HepG2 (cell line): Measurements from ENCODE around the gene ATRN. TPM values are rescaled to one million over a fixed set of nuclear protein-coding genes. Genes with fewer than 3 reads are reported as not detected.
A peak's percentile ranks its signal among the peaks of the same experiment; 100 is the strongest.

Experiments
- CTCF ChIP-seq: sonication (generic); formaldehyde crosslinking; IDR thresholded peaks from 2 replicates; pipeline ENCODE4 v1.5.0; 2020; ENCODE audit warnings: mild to moderate bottlenecking, missing genetic modification reagents, moderate library complexity
- EED ChIP-seq: sonication (generic); formaldehyde crosslinking; IDR thresholded peaks from 2 replicates; pipeline ENCODE4 v1.5.0; 2020; ENCODE audit warnings: mild to moderate bottlenecking, missing genetic modification reagents
- ELF3 ChIP-seq: IDR thresholded peaks from 2 replicates; pipeline ENCODE4 v1.6.1; 2016; ENCODE audit warnings: missing genetic modification reagents, missing compliant biosample characterization
- HES4 ChIP-seq: sonication (generic); formaldehyde crosslinking; IDR thresholded peaks from 2 replicates; pipeline ENCODE4 v1.9.0; 2021; ENCODE audit warnings: mild to moderate bottlenecking, missing genetic modification reagents, borderline replicate concordance
- MATR3 ChIP-seq: sonication (generic); formaldehyde crosslinking; IDR thresholded peaks from 2 replicates; pipeline ENCODE4 v1.4.0; 2020; ENCODE audit warnings: missing genetic modification reagents
- MIER2 ChIP-seq: IDR thresholded peaks from 2 replicates; pipeline ENCODE4 v1.6.1; 2016; ENCODE audit warnings: missing biosample characterization, missing genetic modification reagents
- NFIC ChIP-seq: IDR thresholded peaks from 2 replicates; pipeline ENCODE4 v1.6.1; 2012; ENCODE audit warnings: mild to moderate bottlenecking, low read length, inconsistent platforms
- REPIN1 ChIP-seq: sonication (generic); formaldehyde crosslinking; IDR thresholded peaks from 2 replicates; pipeline ENCODE4 v1.8.0; 2022; ENCODE audit warnings: missing genetic modification reagents, low read depth, mild to moderate bottlenecking, borderline replicate concordance
- RFX5 ChIP-seq: IDR thresholded peaks from 2 replicates; pipeline ENCODE4 v1.6.1; 2011; ENCODE audit warnings: low read depth, low read length, improper control_type of control experiment
- SALL1 ChIP-seq: sonication (generic); formaldehyde crosslinking; IDR thresholded peaks from 2 replicates; pipeline ENCODE4 v1.8.0; 2022; ENCODE audit warnings: mild to moderate bottlenecking, missing genetic modification reagents
- TCF7 ChIP-seq: sonication (generic); IDR thresholded peaks from 2 replicates; pipeline ENCODE4 v1.6.1; 2016; ENCODE audit warnings: antibody characterized with exemption, low read depth
- TRIM22 ChIP-seq: fragments of 450-650 bp; IDR thresholded peaks from 2 replicates; pipeline ENCODE4 v1.6.1; 2017
- WIZ ChIP-seq: sonication (generic); formaldehyde crosslinking; IDR thresholded peaks from 2 replicates; pipeline ENCODE4 v1.5.1; 2020; ENCODE audit warnings: mild to moderate bottlenecking, missing genetic modification reagents
- ZFP1 ChIP-seq: IDR thresholded peaks from 2 replicates; pipeline ENCODE4 v1.6.1; 2016
- ZFX ChIP-seq: sonication (generic); formaldehyde crosslinking; IDR thresholded peaks from 2 replicates; pipeline ENCODE4 v1.4.0; 2020; ENCODE audit warnings: mild to moderate bottlenecking, low read depth, missing genetic modification reagents, moderate library complexity
- ZMAT3 ChIP-seq: sonication (generic); formaldehyde crosslinking; conservative IDR thresholded peaks from 2 replicates; pipeline ENCODE4 v1.7.0; 2021; ENCODE audit warnings: missing genetic modification reagents
- ZMYM4 ChIP-seq: sonication (generic); formaldehyde crosslinking; IDR thresholded peaks from 2 replicates; pipeline ENCODE4 v1.8.1; 2023; ENCODE audit warnings: mild to moderate bottlenecking, missing genetic modification reagents
- ZNF260 ChIP-seq: sonication (generic); formaldehyde crosslinking; IDR thresholded peaks from 2 replicates; pipeline ENCODE4 v1.4.0; 2020; ENCODE audit warnings: missing genetic modification reagents, low read depth, mild to moderate bottlenecking, borderline replicate concordance
- ZNF367 ChIP-seq: sonication (generic); formaldehyde crosslinking; IDR thresholded peaks from 2 replicates; pipeline ENCODE4 v1.4.0; 2020; ENCODE audit warnings: missing genetic modification reagents, borderline replicate concordance
- ZNF549 ChIP-seq: sonication (generic); formaldehyde crosslinking; IDR thresholded peaks from 2 replicates; pipeline ENCODE4 v1.5.0; 2020; ENCODE audit warnings: missing genetic modification reagents
- ZNF558 ChIP-seq: sonication (generic); formaldehyde crosslinking; IDR thresholded peaks from 2 replicates; pipeline ENCODE4 v1.9.0; 2022; ENCODE audit warnings: mild to moderate bottlenecking, missing genetic modification reagents, borderline replicate concordance
- ZNF572 ChIP-seq: sonication (generic); formaldehyde crosslinking; IDR thresholded peaks from 2 replicates; pipeline ENCODE4 v1.5.1; 2020; ENCODE audit warnings: mild to moderate bottlenecking, missing genetic modification reagents
- ZNF788 ChIP-seq: sonication (generic); formaldehyde crosslinking; IDR thresholded peaks from 2 replicates; pipeline ENCODE4 v1.5.0; 2020; ENCODE audit warnings: mild to moderate bottlenecking, missing genetic modification reagents, borderline replicate concordance
- ZNF83 ChIP-seq: sonication (generic); formaldehyde crosslinking; IDR thresholded peaks from 2 replicates; pipeline ENCODE4 v1.4.0; 2020; ENCODE audit warnings: missing genetic modification reagents, mild to moderate bottlenecking, borderline replicate concordance
- ZNF879 ChIP-seq: sonication (generic); formaldehyde crosslinking; IDR thresholded peaks from 2 replicates; pipeline ENCODE4 v1.8.1; 2023; ENCODE audit warnings: missing genetic modification reagents
- polyA plus RNA-seq, 8 experiments: library from polyadenylated mRNA; depleted of rRNA in 3 of 8; stranded (reverse) in 7 of 8; unstranded in 1 of 8; fragments of >200 nt; fragmentation: Illumina TruSeq in 4 of 8; extraction: Trizol in 4 of 8; gene quantifications; 2 replicates each; pipeline versions ENCODE4 v1.2.1 to v1.2.3, GENCODE V29; 2011 to 2016; ENCODE audit warnings: low read depth in 4 of 8, missing spikeins in 1 of 8, mixed read lengths in 1 of 8; ENCODE audit not compliant: insufficient read depth in 1 of 8
- total RNA-seq, 5 experiments: library from RNA; depleted of rRNA; stranded (reverse); fragments of >200 nt; fragmentation: Illumina TruSeq; extraction: Trizol; gene quantifications; 2 replicates each; pipeline ENCODE4 v1.2.3, GENCODE V29; 2016; ENCODE audit warnings: low read depth in 1 of 5
- TF ChIP-seq, protein P1 (sequence below): IDR thresholded peaks from 2 replicates; pipeline ENCODE4 v1.6.1; 2016; ENCODE audit warnings: missing compliant biosample characterization, missing genetic modification reagents, borderline replicate concordance
- TF ChIP-seq, protein P2 (sequence below): sonication (generic); formaldehyde crosslinking; IDR thresholded peaks from 2 replicates; pipeline ENCODE4 v1.4.0; 2020; ENCODE audit warnings: mild to moderate bottlenecking, missing genetic modification reagents

Gene ATRN
- total and polyA plus RNA-seq, 2 of the 13 experiments (the other 11 are each of a cell fraction or from before 2014, with no cell fraction given), result 44.2 to 81.1 TPM

DNA sequence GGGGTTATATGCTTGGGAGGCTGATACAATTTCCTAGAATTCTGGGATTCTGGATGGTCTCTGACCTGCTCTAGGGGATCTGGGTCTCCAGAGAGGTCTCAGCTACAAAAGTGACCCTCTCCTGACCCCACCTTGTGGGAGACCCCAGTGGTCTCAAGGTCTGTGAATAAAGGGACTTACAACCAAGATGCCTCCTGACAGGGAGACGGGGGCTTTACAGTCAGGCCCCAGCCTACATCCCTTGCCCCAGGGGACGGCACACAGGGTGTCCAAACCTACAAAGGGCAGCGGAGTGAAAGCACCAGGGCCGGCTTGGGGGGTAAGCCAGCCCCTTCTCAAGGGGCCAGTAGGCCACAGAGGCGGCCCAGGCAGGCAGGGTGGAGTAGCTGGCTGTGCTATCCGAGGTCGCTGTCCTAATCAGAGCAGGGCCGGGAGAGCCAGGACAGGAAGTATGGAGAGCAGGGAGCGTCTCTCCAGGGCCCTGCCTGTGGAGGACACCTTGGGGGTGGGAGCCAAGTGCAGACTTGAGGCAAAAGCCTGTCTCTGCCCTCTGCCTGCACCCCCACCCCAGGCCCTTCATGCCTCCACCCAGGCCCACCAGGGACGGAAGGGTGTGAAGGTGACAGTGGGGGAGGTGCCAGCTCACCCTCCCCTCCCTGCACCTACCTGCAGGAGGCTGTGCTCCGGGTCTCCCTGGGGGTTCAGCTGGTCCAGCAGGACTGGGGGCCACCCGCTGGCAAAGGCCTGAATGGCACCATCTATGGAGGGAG is 188.9 kb downstream of the ATRN start (continued):
- TF ChIP-seq ZMAT3 (CRISPR knock-in tag) (0 out of 2 replicates have a peak, but pooled peaks have one; percentile 29), ZNF260 (no peak), MATR3 (CRISPR knock-in tag) (no peak), ZNF879 (no peak), ZNF788 (CRISPR knock-in tag) (0 out of 2 replicates have a peak, but pooled peaks have one; percentile 44), HES4 (CRISPR knock-in tag) (no peak), ZFX (CRISPR knock-in tag) (peak; percentile 35; the same call in 1 of the 2 replicates), ZNF367 (no peak), ZNF572 (0 out of 2 replicates have a peak, but pooled peaks have one; percentile 15), SALL1 (CRISPR knock-in tag) (peak; percentile 44; the same call in 1 of the 2 replicates), CTCF (peak; percentile 49), EED (0 out of 2 replicates have a peak, but pooled peaks have one; percentile 73), TRIM22 (no peak), ELF3 (peak; percentile 34; the same call in 1 of the 2 replicates), WIZ (CRISPR knock-in tag) (no peak), MIER2 (CRISPR knock-in tag) (no peak), ZMYM4 (CRISPR knock-in tag) (0 out of 2 replicates have a peak, but pooled peaks have one; percentile 4), TCF7 (no peak), NFIC (no peak), ZNF558 (CRISPR knock-in tag) (no peak), REPIN1 (CRISPR knock-in tag) (no peak), ZNF83 (no peak), RFX5 (no peak), ZNF549 (no peak), ZFP1 (no peak)
- TF ChIP-seq, protein P1, sequence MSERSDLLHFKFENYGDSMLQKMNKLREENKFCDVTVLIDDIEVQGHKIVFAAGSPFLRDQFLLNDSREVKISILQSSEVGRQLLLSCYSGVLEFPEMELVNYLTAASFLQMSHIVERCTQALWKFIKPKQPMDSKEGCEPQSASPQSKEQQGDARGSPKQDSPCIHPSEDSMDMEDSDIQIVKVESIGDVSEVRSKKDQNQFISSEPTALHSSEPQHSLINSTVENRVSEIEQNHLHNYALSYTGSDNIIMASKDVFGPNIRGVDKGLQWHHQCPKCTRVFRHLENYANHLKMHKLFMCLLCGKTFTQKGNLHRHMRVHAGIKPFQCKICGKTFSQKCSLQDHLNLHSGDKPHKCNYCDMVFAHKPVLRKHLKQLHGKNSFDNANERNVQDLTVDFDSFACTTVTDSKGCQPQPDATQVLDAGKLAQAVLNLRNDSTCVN (CRISPR knock-in tag), result 0 out of 2 replicates have a peak, but pooled peaks have one; percentile 27
- TF ChIP-seq, protein P2, sequence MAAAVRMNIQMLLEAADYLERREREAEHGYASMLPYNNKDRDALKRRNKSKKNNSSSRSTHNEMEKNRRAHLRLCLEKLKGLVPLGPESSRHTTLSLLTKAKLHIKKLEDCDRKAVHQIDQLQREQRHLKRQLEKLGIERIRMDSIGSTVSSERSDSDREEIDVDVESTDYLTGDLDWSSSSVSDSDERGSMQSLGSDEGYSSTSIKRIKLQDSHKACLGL (CRISPR knock-in tag), result no peak; the same call in 1 of the 2 replicates
